GM23338 (cell line): ENCODE measurements around the gene CDH4. TPM values are rescaled to one million over a fixed set of nuclear protein-coding genes. Genes with fewer than 3 reads are reported as not detected.

ENCODE experiments used
- ATAC-seq: fragments of 200-7000 bp; cut with Tn5 transposase; 3 replicates; pipeline ENCODE4 v1.9.1; 2020
- DNase-seq: peaks from one replicate; pipeline ENCODE4 v3.0.0-alpha.2; 2015; ENCODE audit warnings: low spot score
- H2AFZ ChIP-seq: fragments of 200-600 bp; sonication (generic); 2 replicates; pipeline ENCODE4 v1.8.0; 2016; ENCODE audit warnings: antibody characterized with exemption, mild to moderate bottlenecking, moderate library complexity
- H3F3A ChIP-seq: fragments of 200-600 bp; sonication (generic); replicated peaks from 2 replicates; pipeline ENCODE4 v1.8.0; 2017; ENCODE audit warnings: antibody characterized with exemption, mixed run types, low read depth
- H3K27ac ChIP-seq: fragments of 200-600 bp; sonication (generic); 2 replicates; pipeline ENCODE4 v1.6.1; 2016; ENCODE audit warnings: low read depth
- H3K27me3 ChIP-seq: fragments of 200-600 bp; sonication (generic); 2 replicates; pipeline ENCODE4 v1.8.0; 2016; ENCODE audit warnings: mild to moderate bottlenecking, mixed run types, moderate library complexity; ENCODE audit not compliant: insufficient read depth
- H3K36me3 ChIP-seq: fragments of 200-600 bp; sonication (generic); 2 replicates; pipeline ENCODE4 v1.8.0; 2016; ENCODE audit warnings: mild to moderate bottlenecking; ENCODE audit not compliant: insufficient read depth
- H3K4me1 ChIP-seq: fragments of 200-600 bp; sonication (generic); 2 replicates; pipeline ENCODE4 v1.8.0; 2016; ENCODE audit warnings: mild to moderate bottlenecking, moderate library complexity; ENCODE audit not compliant: insufficient read depth
- H3K4me2 ChIP-seq: fragments of 200-600 bp; sonication (generic); 2 replicates; pipeline ENCODE4 v1.7.1; 2017; ENCODE audit warnings: mixed run types
- H3K4me3 ChIP-seq: fragments of 200-600 bp; sonication (generic); 2 replicates; pipeline ENCODE4 v1.6.1; 2016; ENCODE audit warnings: mixed run types
- H3K79me2 ChIP-seq: fragments of 200-600 bp; sonication (generic); replicated peaks from 2 replicates; pipeline ENCODE4 v1.8.0; 2017; ENCODE audit warnings: mild to moderate bottlenecking; ENCODE audit not compliant: insufficient read depth
- H3K9me2 ChIP-seq: fragments of 200-600 bp; sonication (generic); 2 replicates; pipeline ENCODE4 v1.8.0; 2017; ENCODE audit not compliant: insufficient read depth
- H4K20me1 ChIP-seq: fragments of 200-600 bp; sonication (generic); replicated peaks from 2 replicates; pipeline ENCODE4 v1.8.0; 2017; ENCODE audit warnings: mild to moderate bottlenecking; ENCODE audit not compliant: insufficient read depth
- H3K27ac Mint-ChIP-seq: 2 replicates; pipeline ENCODE4 v1.8.0; 2020; ENCODE audit warnings: inconsistent platforms, mild to moderate bottlenecking, moderate library complexity, mixed read lengths
- H3K27me3 Mint-ChIP-seq: 3 replicates; pipeline ENCODE4 v1.8.0; 2022; ENCODE audit warnings: low read depth, mild to moderate bottlenecking, moderate library complexity, mixed read lengths, inconsistent platforms; ENCODE audit not compliant: insufficient read depth, poor library complexity
- H3K36me3 Mint-ChIP-seq: 3 replicates; pipeline ENCODE4 v1.8.0; 2021; ENCODE audit warnings: low read depth, mild to moderate bottlenecking, inconsistent platforms, moderate library complexity, mixed read lengths
- H3K4me1 Mint-ChIP-seq: 3 replicates; pipeline ENCODE4 v1.8.0; 2020; ENCODE audit warnings: mild to moderate bottlenecking, inconsistent platforms, mixed read lengths
- H3K4me3 Mint-ChIP-seq: 3 replicates; pipeline ENCODE4 v1.8.0; 2021; ENCODE audit warnings: moderate library complexity, mild to moderate bottlenecking, inconsistent platforms, mixed read lengths
- H3K9me3 Mint-ChIP-seq: 3 replicates; pipeline ENCODE4 v1.8.0; 2020; ENCODE audit warnings: moderate library complexity, mild to moderate bottlenecking, inconsistent platforms, mixed read lengths
- CREB1 ChIP-seq: fragments of 250-450 bp; sonication (Bioruptor Pico); IDR thresholded peaks from 2 replicates; pipeline ENCODE4 v1.5.0; 2020; ENCODE audit warnings: low read depth, mild to moderate bottlenecking, moderate library complexity
- EZH2phosphoT487 ChIP-seq: fragments of 200-600 bp; sonication (generic); IDR thresholded peaks from one replicate; pipeline ENCODE4 v1.8.1; 2018; ENCODE audit warnings: antibody characterized with exemption; ENCODE audit not compliant: unreplicated experiment
- JUNB ChIP-seq: IDR thresholded peaks from one replicate; pipeline ENCODE4 v1.6.1; 2016; ENCODE audit warnings: antibody characterized with exemption; ENCODE audit not compliant: unreplicated experiment
- POLR2AphosphoS5 ChIP-seq: IDR thresholded peaks from 2 replicates; pipeline ENCODE4 v1.6.1; 2016; ENCODE audit warnings: antibody characterized with exemption, low read depth
- STAT1 ChIP-seq: IDR thresholded peaks from one replicate; pipeline ENCODE4 v1.6.1; 2016; ENCODE audit warnings: antibody characterized with exemption; ENCODE audit not compliant: unreplicated experiment
- ZNF114 ChIP-seq: fragments of 250-450 bp; sonication (Bioruptor Pico); IDR thresholded peaks from 2 replicates; pipeline ENCODE4 v1.5.0; 2020; ENCODE audit warnings: mild to moderate bottlenecking, moderate library complexity
- ZNF331 ChIP-seq: fragments of 250-450 bp; sonication (Bioruptor Pico); IDR thresholded peaks from 2 replicates; pipeline ENCODE4 v1.5.0; 2020; ENCODE audit warnings: low read depth, mild to moderate bottlenecking, moderate library complexity
- polyA plus RNA-seq: library from polyadenylated mRNA; unstranded; fragments of >200 nt; fragmentation: Nextera tagmentation; extraction: Ambion mirVana; gene quantifications from 2 replicates; pipeline ENCODE4 v1.2.1, GENCODE V29; 2016
- total RNA-seq: library from RNA; depleted of rRNA; stranded (reverse); fragments of >200 nt; shearing (Covaris generic); gene quantifications from 2 replicates; pipeline ENCODE4 v1.2.3, GENCODE V29; 2014
- TF ChIP-seq, protein P1 (sequence below), 2 experiments: fragments of 200-600 bp in 1 of 2; sonication (generic) in 1 of 2; conservative IDR thresholded peaks; 2 replicates each; pipeline versions ENCODE4 v1.5.1 to v1.6.1; 2016 to 2017; ENCODE audit warnings: antibody characterized with exemption in 2 of 2, low read depth in 2 of 2, mild to moderate bottlenecking in 2 of 2, moderate library complexity in 1 of 2
- TF ChIP-seq, protein P2 (sequence below): IDR thresholded peaks from one replicate; pipeline ENCODE4 v1.6.1; 2018; ENCODE audit warnings: antibody characterized with exemption; ENCODE audit not compliant: unreplicated experiment
- TF ChIP-seq, protein P3 (sequence below): IDR thresholded peaks from 2 replicates; pipeline ENCODE4 v1.6.1; 2016; ENCODE audit warnings: antibody characterized with exemption
- TF ChIP-seq, protein P4 (sequence below): fragments of 250-450 bp; sonication (Bioruptor Pico); IDR thresholded peaks from 2 replicates; pipeline ENCODE4 v1.5.0; 2020; ENCODE audit warnings: mild to moderate bottlenecking, moderate library complexity

Gene CDH4
- total and polyA plus RNA-seq, 2 experiments from 2014 or later = 1.2 to 4.2 TPM

DNA sequence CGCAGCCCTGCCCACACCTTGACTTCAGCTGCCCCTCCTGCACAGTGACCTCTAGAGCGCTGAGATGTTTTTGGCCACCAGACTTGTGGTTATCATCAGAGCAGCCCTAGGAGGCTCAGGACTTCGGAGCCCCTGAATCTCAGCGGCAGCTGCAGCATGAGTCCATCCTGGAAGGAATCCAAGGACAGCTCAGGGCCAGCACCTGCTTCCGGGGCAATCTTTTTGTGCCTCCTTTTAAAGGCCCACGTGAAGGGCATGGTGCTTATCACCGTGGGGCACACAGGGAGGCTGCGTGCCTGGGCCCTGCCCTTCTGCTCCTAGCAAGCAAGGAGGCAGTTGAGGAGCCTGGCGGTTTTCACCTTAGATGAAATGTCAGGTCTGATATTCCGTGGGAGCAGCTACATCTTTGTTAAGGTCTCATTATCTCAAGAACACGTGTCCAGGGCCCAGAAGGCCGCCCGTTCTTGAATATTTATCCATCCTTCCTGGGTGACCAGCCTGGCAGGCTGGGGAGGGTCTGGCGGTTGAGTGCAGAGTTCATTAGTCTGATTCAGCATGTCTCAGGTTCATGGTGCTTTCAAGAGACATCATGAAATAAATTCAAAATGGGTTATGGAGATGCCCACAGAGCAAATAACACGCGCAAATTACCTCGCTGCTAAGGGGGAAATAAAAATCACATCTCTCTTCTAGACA lies 421.2 kb downstream of the CDH4 start (continued):
- TF ChIP-seq, protein P1, sequence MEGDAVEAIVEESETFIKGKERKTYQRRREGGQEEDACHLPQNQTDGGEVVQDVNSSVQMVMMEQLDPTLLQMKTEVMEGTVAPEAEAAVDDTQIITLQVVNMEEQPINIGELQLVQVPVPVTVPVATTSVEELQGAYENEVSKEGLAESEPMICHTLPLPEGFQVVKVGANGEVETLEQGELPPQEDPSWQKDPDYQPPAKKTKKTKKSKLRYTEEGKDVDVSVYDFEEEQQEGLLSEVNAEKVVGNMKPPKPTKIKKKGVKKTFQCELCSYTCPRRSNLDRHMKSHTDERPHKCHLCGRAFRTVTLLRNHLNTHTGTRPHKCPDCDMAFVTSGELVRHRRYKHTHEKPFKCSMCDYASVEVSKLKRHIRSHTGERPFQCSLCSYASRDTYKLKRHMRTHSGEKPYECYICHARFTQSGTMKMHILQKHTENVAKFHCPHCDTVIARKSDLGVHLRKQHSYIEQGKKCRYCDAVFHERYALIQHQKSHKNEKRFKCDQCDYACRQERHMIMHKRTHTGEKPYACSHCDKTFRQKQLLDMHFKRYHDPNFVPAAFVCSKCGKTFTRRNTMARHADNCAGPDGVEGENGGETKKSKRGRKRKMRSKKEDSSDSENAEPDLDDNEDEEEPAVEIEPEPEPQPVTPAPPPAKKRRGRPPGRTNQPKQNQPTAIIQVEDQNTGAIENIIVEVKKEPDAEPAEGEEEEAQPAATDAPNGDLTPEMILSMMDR (conservative IDR thresholded peaks at IDR 0.05; ENCODE audit: low read depth in 2 of 2) = no peak
- TF ChIP-seq EZH2phosphoT487 (no peak), CREB1 (CRISPR knock-in tag) (no peak)
- TF ChIP-seq, protein P2, sequence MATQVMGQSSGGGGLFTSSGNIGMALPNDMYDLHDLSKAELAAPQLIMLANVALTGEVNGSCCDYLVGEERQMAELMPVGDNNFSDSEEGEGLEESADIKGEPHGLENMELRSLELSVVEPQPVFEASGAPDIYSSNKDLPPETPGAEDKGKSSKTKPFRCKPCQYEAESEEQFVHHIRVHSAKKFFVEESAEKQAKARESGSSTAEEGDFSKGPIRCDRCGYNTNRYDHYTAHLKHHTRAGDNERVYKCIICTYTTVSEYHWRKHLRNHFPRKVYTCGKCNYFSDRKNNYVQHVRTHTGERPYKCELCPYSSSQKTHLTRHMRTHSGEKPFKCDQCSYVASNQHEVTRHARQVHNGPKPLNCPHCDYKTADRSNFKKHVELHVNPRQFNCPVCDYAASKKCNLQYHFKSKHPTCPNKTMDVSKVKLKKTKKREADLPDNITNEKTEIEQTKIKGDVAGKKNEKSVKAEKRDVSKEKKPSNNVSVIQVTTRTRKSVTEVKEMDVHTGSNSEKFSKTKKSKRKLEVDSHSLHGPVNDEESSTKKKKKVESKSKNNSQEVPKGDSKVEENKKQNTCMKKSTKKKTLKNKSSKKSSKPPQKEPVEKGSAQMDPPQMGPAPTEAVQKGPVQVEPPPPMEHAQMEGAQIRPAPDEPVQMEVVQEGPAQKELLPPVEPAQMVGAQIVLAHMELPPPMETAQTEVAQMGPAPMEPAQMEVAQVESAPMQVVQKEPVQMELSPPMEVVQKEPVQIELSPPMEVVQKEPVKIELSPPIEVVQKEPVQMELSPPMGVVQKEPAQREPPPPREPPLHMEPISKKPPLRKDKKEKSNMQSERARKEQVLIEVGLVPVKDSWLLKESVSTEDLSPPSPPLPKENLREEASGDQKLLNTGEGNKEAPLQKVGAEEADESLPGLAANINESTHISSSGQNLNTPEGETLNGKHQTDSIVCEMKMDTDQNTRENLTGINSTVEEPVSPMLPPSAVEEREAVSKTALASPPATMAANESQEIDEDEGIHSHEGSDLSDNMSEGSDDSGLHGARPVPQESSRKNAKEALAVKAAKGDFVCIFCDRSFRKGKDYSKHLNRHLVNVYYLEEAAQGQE = no peak
- TF ChIP-seq, protein P3, sequence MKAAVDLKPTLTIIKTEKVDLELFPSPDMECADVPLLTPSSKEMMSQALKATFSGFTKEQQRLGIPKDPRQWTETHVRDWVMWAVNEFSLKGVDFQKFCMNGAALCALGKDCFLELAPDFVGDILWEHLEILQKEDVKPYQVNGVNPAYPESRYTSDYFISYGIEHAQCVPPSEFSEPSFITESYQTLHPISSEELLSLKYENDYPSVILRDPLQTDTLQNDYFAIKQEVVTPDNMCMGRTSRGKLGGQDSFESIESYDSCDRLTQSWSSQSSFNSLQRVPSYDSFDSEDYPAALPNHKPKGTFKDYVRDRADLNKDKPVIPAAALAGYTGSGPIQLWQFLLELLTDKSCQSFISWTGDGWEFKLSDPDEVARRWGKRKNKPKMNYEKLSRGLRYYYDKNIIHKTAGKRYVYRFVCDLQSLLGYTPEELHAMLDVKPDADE = no peak

DNA sequence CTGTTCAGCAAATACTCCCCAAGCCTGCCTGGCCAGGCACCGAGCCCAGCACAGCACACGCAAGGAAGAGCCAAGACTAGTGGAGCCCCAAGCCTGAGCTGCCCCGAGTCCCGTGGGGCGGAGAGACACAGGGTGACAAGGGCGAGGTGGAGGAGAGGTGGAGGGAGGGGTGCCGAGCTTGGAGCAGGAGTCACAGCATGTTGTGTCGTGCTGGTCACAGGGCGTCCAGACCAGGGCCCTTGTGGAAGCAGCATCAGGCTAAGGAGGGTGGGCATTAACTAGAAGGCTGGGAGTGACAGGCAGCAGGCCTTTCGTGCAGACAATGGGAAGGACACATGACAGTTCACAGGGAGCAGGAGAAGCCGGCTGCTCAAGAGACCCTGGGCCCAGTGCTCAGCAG lies 422.1 kb downstream of the CDH4 start:
- ATAC-seq (no peak), DNase-seq (no peak)
- H3K36me3 ChIP-seq = no peaks in the 10 kb centered on the region
- no peak overlapping the region for H3K27ac ChIP-seq
- no peaks in the 10 kb centered on the region for H3K27me3 ChIP-seq
- no peaks in the 10 kb centered on the region for H4K20me1 ChIP-seq
- H3K27me3 Mint-ChIP-seq = peaks cover 18% of the 10 kb centered on the region
- H3K79me2 ChIP-seq = no peaks in the 10 kb centered on the region
- peaks cover 3% of the 10 kb centered on the region for H3K9me3 Mint-ChIP-seq
- no peak overlapping the region for H3K27ac Mint-ChIP-seq
- H3F3A ChIP-seq = no peaks in the 10 kb centered on the region
- H3K4me1 ChIP-seq = no peaks in the 10 kb centered on the region
- H3K36me3 Mint-ChIP-seq = no peaks in the 10 kb centered on the region
- no peaks in the 10 kb centered on the region for H3K9me2 ChIP-seq
- no peak overlapping the region for H3K4me3 ChIP-seq
- H3K4me2 ChIP-seq = no peak overlapping the region
- no peak overlapping the region for H3K4me3 Mint-ChIP-seq
- peaks cover 10% of the 10 kb centered on the region for H3K4me1 Mint-ChIP-seq
- no peak overlapping the region for H2AFZ ChIP-seq
- no peak for TF ChIP-seq JUNB
- TF ChIP-seq STAT1 = no peak
- TF ChIP-seq, protein P4, sequence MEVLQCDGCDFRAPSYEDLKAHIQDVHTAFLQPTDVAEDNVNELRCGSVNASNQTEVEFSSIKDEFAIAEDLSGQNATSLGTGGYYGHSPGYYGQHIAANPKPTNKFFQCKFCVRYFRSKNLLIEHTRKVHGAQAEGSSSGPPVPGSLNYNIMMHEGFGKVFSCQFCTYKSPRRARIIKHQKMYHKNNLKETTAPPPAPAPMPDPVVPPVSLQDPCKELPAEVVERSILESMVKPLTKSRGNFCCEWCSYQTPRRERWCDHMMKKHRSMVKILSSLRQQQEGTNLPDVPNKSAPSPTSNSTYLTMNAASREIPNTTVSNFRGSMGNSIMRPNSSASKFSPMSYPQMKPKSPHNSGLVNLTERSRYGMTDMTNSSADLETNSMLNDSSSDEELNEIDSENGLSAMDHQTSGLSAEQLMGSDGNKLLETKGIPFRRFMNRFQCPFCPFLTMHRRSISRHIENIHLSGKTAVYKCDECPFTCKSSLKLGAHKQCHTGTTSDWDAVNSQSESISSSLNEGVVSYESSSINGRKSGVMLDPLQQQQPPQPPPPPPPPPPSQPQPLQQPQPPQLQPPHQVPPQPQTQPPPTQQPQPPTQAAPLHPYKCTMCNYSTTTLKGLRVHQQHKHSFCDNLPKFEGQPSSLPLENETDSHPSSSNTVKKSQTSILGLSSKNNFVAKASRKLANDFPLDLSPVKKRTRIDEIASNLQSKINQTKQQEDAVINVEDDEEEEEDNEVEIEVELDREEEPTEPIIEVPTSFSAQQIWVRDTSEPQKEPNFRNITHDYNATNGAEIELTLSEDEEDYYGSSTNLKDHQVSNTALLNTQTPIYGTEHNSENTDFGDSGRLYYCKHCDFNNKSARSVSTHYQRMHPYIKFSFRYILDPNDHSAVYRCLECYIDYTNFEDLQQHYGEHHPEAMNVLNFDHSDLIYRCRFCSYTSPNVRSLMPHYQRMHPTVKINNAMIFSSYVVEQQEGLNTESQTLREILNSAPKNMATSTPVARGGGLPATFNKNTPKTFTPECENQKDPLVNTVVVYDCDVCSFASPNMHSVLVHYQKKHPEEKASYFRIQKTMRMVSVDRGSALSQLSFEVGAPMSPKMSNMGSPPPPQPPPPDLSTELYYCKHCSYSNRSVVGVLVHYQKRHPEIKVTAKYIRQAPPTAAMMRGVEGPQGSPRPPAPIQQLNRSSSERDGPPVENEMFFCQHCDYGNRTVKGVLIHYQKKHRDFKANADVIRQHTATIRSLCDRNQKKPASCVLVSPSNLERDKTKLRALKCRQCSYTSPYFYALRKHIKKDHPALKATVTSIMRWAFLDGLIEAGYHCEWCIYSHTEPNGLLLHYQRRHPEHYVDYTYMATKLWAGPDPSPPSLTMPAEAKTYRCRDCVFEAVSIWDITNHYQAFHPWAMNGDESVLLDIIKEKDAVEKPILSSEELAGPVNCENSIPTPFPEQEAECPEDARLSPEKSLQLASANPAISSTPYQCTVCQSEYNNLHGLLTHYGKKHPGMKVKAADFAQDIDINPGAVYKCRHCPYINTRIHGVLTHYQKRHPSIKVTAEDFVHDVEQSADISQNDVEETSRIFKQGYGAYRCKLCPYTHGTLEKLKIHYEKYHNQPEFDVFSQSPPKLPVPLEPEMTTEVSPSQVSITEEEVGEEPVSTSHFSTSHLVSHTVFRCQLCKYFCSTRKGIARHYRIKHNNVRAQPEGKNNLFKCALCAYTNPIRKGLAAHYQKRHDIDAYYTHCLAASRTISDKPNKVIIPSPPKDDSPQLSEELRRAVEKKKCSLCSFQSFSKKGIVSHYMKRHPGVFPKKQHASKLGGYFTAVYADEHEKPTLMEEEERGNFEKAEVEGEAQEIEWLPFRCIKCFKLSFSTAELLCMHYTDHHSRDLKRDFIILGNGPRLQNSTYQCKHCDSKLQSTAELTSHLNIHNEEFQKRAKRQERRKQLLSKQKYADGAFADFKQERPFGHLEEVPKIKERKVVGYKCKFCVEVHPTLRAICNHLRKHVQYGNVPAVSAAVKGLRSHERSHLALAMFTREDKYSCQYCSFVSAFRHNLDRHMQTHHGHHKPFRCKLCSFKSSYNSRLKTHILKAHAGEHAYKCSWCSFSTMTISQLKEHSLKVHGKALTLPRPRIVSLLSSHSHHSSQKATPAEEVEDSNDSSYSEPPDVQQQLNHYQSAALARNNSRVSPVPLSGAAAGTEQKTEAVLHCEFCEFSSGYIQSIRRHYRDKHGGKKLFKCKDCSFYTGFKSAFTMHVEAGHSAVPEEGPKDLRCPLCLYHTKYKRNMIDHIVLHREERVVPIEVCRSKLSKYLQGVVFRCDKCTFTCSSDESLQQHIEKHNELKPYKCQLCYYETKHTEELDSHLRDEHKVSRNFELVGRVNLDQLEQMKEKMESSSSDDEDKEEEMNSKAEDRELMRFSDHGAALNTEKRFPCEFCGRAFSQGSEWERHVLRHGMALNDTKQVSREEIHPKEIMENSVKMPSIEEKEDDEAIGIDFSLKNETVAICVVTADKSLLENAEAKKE = no peak
- no peak for TF ChIP-seq ZNF331 (CRISPR knock-in tag)
- TF ChIP-seq ZNF114 (CRISPR knock-in tag) = no peak
- no peak for TF ChIP-seq POLR2AphosphoS5
- TF ChIP-seq, protein P3 = no peak
